ENCODE results near the gene ANKFN1.
A peak's percentile ranks its signal among the peaks of the same experiment; 100 is the strongest.

The ANKFN1 gene, protein sequence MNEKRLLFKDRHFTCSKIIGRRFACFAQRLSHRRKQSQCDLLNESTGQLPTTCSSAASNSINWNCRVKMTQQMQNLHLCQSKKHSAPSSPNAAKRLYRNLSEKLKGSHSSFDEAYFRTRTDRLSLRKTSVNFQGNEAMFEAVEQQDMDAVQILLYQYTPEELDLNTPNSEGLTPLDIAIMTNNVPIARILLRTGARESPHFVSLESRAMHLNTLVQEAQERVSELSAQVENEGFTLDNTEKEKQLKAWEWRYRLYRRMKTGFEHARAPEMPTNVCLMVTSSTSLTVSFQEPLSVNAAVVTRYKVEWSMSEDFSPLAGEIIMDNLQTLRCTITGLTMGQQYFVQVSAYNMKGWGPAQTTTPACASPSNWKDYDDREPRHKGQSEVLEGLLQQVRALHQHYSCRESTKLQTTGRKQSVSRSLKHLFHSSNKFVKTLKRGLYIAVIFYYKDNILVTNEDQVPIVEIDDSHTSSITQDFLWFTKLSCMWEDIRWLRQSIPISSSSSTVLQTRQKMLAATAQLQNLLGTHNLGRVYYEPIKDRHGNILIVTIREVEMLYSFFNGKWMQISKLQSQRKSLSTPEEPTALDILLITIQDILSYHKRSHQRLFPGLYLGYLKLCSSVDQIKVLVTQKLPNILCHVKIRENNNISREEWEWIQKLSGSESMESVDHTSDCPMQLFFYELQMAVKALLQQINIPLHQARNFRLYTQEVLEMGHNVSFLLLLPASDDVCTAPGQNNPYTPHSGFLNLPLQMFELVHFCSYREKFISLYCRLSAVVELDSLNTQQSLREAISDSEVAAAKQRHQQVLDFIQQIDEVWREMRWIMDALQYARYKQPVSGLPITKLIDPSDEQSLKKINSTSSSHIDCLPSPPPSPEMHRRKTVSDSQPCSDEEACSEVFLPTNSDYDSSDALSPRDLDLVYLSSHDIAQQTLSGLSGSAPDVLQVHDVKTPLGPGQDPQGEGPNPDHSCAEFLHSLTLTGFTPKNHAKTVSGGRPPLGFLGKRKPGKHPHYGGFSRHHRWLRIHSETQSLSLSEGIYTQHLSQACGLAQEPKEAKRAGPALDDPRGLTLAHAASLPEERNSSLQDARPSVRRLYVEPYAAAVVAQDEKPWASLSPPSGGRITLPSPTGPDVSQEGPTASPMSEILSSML

GRCh38 chr17:56152874-56153602 is at the start of gene ANKFN1:
Gene ANKFN1 (plus strand): TSS chr17:56153475. CDS start chr17:56212668, 59,193 bp downstream.
- no peak for DNase-seq
- in situ Hi-C loops (cut with HindIII; ENCODE audit: low pct_ligation_motif_present, low pct_unique_long_range_greater_than_20kb, low sequenced_read_pairs), result no loop called here

DNA sequence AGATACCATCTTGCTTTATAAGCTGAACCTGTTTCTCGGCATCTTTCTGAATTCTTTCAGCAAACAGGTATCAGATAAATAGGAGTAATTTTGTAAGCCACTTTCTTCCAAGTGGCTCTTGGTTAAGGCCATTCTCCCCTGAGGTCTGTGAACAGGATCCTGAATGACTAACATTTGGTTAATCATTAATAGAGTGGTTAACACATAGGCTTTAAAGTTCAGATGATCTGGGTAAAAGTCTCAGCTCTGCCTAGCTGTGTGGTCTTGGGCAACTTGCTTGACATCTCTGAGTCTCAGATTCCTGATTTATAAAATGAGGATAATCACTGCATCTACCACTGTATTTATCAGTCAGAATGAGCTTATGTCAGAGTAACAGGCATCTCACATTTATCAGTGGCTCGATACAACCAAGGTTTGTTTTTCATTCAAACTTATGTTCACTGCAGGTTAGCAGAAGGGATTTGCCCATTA is 44.4 kb upstream of the ANKFN1 start:
- peak; percentile 80 for DNase-seq
- in situ Hi-C loops (cut with HindIII; ENCODE audit: low pct_ligation_motif_present, low pct_unique_long_range_greater_than_20kb, low sequenced_read_pairs), result no loop called here

DNA sequence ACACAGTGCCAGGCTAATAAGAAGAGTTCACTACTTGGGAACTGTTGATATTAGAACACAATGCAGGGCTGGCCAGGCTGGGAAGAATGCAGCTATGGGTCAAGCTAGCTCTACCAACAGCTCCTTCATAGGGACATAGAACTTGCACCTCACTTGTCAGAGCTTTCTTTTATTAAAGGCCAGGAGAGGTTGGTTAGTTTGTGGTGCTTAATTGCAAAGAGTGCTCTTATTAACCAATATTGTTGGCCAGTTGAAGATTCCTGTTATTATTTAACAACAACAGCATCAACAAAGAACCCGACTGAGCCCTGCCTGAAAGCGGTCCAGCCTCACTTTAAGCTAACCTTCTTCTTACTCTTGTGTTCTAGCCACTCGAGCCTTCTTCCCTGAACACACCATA is 43.4 kb upstream of the ANKFN1 start:
- in situ Hi-C loops (cut with HindIII; ENCODE audit: low pct_ligation_motif_present, low pct_unique_long_range_greater_than_20kb, low sequenced_read_pairs), result no loop called here
- DNase-seq, result no peak

DNA sequence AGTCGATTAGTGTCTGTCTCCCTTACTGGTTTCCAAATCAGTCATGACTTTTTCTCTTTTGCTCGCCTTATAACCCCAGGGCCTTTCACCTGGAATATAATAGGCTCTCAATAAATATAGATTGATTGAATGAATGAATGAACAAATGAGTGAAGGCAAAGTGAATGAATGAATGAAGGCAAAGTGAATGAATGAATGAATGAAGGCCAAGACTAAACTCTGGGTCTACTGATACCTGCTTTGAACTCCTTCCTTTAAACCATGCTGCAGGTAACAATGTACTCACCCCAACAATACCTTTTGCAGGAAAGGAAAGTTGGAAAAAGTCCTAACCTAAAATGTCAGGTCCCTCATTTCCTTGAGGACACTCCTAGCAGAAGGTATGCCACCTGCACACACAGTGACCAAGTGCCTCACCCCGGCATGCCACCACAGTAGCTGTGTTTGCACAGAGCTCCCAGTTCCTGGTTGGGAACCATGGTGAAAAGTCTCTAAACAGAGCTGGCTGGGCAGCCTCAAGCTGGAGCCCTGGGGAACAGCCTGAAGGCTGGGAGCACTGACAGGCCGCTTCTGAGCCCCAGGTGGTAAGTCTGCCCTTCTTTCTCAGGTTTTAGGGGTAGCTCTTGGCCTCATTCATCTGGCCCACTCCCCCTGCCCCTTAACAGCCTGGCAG is 42.7 kb upstream of the ANKFN1 start:
- in situ Hi-C loops (cut with HindIII; ENCODE audit: low pct_ligation_motif_present, low pct_unique_long_range_greater_than_20kb, low sequenced_read_pairs), result no loop called here

DNA sequence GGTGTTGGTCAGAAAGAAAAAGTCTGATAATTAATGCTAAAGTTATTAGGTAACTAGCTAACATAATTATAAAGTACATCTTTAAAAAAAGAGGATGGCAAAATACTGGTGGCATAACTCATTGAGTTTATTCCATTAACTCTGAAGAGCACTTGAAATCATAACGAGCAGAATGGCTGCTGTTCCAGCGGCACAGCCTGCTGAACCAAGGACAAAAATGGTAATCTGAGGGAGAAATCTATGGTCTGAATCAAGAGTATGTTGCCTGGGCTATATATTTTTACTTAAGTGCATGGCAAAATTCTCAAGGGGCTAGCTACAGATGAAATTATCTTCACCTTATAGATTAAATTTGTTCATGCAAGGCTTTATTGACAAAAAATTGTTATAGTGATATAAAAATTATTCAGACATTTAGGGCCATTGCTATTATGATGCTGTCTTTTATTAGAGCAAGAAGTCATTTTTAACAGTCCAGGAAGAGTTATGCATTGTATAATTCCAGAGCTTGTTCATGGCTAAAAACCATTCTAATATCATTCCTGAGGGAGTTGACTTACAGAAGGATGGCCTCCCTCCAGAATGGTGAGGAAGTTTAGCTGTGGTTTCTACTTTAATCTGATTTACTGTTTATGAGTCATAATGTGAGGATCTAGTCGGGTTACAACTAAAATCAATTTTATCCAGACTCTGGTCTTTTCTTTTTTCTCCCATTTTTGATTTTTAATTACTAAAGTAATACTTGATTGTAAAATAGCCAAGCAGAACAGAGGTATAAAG is 41.4 kb upstream of the ANKFN1 start:
- DNase-seq, result no peak
- in situ Hi-C loops (cut with HindIII; ENCODE audit: low pct_ligation_motif_present, low pct_unique_long_range_greater_than_20kb, low sequenced_read_pairs), result no loop called here

More for the DNA sequence above, 42.7 kb upstream of the ANKFN1 start:
- DNase-seq, result no peak

- in situ Hi-C loops (cut with HindIII; ENCODE audit: low pct_ligation_motif_present, low pct_unique_long_range_greater_than_20kb, low sequenced_read_pairs), result no loop called here
- no peak for DNase-seq
These were observed 39.8 kb upstream of the ANKFN1 start for GRCh38 chr17:56113486-56113885.

DNA sequence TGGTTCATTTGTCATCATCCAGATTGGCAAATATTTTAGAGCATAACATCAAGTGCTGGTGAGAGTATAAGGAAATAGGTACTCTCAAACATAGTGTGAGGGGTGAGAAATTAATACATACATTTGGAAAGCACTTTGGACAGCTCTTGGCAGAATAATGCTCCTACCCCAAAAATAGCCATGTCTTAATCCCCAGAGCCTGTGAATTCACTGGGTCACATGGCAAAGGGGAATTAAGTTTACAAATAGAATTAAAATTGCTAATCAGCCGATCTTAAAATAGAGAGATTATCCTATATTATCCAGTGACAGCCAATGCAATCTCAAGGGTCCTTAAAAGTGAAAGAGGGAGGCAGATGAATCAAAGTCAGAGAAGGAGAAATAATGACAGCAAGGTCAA is 38.8 kb upstream of the ANKFN1 start:
- DNase-seq, result no peak
- in situ Hi-C loops (cut with HindIII; ENCODE audit: low pct_ligation_motif_present, low pct_unique_long_range_greater_than_20kb, low sequenced_read_pairs), result no loop called here

- in situ Hi-C loops (cut with HindIII; ENCODE audit: low pct_ligation_motif_present, low pct_unique_long_range_greater_than_20kb, low sequenced_read_pairs), result no loop called here
- no peak for DNase-seq
These were observed 34.1 kb upstream of the ANKFN1 start for GRCh38 chr17:56119191-56119590.

GRCh38 chr17:56119936-56120335 is 33.3 kb upstream of the ANKFN1 start:
- in situ Hi-C loops (cut with HindIII; ENCODE audit: low pct_ligation_motif_present, low pct_unique_long_range_greater_than_20kb, low sequenced_read_pairs), result no loop called here
- no peak for DNase-seq

DNA sequence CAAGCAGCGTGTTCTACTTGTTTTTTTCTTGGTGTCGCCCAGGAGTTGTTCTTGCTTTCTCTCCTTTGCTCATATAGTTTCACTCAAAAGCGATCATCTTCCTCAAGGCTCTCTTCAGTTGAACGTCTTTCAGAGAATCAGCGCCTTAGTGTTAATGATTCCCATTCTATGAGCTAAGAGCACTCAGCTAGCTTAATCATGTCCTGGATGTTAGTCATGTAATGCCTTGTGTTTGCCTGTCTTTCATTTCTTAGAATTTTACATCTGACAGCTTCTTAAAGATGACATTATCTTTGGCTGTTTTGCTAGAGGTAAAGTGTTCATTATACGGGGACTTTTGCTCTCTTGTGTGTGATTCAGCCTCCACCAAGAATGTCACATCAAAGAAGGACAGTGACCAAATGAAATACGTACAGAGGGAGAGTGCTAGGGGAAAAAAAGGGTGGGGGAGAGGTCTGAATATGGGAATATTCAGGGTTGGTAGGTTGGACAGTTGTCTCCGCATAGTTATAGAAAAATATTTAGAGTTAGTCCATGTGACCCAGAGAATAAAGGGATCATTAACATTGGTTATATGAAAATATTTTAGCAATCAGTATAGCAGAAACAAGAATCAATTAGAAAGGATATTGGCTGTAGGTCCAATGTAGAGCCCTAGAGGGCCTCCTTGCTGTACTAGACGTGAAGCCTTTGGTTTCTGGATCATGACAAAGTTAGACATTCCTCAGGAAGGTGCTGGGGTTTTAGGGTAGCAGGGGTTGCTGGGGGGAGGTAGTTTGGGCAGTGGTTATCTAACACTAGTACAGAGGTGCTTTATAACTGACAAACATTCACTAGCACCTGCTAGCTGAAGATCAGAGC is 31.9 kb upstream of the ANKFN1 start:
- in situ Hi-C loops (cut with HindIII; ENCODE audit: low pct_ligation_motif_present, low pct_unique_long_range_greater_than_20kb, low sequenced_read_pairs), result no loop called here
- no peak for DNase-seq

- in situ Hi-C loops (cut with HindIII; ENCODE audit: low pct_ligation_motif_present, low pct_unique_long_range_greater_than_20kb, low sequenced_read_pairs), result no loop called here
- peak; percentile 47 for DNase-seq
These were observed 27.1 kb upstream of the ANKFN1 start for GRCh38 chr17:56125830-56126819.

- in situ Hi-C loops (cut with HindIII; ENCODE audit: low pct_ligation_motif_present, low pct_unique_long_range_greater_than_20kb, low sequenced_read_pairs), result no loop called here
- DNase-seq, result no peak
These were observed 23.2 kb upstream of the ANKFN1 start for GRCh38 chr17:56130026-56130425.

GRCh38 chr17:56130631-56131030 is 22.6 kb upstream of the ANKFN1 start:
- in situ Hi-C loops (cut with HindIII; ENCODE audit: low pct_ligation_motif_present, low pct_unique_long_range_greater_than_20kb, low sequenced_read_pairs), result no loop called here
- DNase-seq, result no peak

DNA sequence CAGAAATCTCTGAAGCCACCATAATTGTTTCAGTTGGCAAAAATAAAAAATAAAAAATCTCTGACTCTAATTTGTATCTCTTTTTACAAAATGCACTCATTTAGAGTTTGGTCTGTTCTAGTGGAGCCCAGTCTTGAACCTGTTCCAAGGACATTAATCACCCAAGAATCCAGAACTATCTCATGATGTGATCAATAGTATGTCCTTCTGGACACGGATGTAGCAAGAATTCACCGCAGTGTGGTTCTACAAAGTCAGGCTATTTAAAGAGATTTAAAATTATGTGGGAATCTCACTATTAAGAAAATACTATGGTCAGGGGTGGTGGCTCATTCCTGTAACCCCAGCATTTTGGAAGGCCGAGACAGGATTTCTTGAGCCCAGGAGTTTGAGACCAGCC is 21.8 kb upstream of the ANKFN1 start:
- DNase-seq, result no peak
- in situ Hi-C loops (cut with HindIII; ENCODE audit: low pct_ligation_motif_present, low pct_unique_long_range_greater_than_20kb, low sequenced_read_pairs), result no loop called here

- in situ Hi-C loops (cut with HindIII; ENCODE audit: low pct_ligation_motif_present, low pct_unique_long_range_greater_than_20kb, low sequenced_read_pairs), result no loop called here
- DNase-seq, result no peak
These were observed 17.0 kb upstream of the ANKFN1 start for GRCh38 chr17:56136301-56136700.

All from ACHN (cell line).